NCI-H748 (cell line): Measurements from ENCODE around the gene PANK4.

Experiments used
- DNase-seq: peaks from one replicate; lab custom pipeline; 2025; ENCODE audit not compliant: unreplicated experiment; lab: John Stamatoyannopoulos, UW

PANK4 gene

DNA sequence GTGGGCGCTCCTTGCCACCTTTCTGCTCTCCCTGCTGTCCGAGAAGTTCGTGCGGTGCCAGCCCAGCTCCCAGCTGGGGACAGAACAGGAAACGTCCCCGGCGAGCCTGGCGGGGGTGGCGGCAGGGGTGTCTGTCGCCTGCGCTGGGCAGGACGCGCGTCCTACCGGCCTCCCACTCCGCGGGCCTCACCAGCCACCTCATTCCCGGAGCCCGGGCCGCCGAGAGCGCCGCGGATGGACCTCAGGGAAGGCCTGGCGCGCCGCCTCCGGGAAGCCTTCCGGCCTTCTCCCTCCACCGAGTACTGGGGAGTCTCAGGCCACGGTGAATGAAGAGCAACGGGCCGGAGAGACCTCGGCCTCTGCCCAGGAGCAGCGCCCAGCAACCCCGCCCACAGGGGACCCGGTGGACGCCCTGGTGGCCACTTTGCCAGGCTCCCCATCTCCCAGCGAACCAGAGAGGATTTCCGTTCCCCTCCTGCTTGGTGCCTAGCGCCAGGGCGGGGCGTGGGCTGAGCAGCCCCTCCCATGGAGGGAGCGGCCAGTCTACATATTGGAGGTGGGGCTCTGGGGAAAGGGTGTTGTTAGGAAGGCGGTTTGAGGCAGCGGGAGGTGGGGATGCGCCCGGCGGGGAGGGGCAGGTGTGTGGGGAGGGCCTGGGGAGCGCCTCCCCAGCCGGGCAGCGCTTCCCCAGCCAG is 20.3 kb upstream of the PANK4 start:
- DNase-seq: peak; percentile 90

DNA sequence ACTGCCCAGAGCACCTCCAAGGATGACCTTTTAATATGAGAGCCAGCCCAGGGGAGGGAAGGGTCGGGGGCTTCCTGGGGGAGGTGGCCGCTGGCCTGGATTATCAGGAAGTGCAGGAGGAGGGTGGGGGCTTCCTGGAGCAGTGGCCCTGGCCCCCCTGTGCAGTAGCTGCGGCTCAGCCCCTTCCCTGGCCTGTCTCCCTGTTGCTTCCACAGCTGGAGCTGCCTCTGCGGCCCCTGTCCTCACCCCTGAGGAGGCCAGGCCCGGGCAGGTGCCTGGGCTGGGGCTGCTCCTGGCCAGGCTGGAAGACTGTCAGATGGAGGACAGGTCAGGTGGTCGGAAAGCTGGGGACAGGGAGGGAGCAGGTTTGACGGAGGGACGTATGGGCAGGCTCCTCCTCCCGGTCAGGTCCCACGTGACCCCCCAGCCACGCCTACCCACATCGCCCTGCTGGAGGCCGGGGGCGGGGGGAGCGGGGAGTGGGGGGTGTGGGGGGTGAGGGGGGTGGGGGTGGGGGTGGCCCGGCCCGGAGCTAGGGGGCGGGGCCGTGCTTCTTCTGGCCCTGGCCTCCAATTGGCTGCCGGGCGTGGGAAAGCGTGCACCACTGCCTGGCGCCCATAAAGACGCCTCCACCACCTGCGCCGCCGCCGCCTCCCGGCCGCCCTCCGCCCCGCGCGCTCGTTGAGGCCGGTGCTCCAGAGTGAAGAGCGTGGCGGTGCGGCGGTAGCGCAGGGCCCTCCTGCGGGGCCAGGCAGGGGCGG is 19.5 kb upstream of the PANK4 start:
- peak; percentile 94 for DNase-seq

DNA sequence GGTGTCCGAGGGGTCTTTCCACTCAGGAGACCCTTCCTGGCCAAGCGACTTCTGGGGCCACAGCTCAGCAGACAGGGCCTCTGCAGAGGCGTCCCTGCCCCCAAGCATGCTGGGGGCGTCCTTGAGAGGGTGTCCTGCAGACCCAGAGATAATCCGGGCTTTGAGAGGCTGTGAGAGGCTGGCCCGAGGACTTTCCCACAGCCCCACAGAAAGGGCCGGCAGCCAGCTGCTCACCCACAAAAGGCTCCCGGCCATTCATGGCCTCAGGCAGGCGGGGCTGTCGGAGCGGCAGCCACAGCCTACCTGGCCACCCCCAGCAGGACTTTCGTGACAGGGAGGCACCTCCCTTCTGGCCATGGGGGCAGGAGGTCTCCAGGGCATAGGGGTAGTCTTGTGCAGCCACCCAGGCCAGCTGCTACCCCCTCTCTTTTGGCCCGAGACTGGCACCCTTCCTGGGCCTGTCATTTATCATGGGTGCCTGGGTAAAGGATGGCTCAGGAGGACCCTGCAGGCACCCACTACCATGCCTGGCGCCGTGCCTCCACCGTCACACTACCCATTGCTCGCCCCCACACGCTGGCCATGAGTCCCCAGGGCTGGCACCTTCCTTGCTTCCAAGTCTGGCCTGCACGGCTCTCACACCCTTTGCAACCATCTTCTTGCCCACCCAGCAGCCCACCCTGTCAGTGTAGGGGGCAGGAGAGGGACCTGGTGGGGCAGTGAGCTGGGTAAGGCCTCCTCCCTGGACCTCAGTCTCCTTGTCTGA is 18.7 kb upstream of the PANK4 start:
- DNase-seq: no peak

DNA sequence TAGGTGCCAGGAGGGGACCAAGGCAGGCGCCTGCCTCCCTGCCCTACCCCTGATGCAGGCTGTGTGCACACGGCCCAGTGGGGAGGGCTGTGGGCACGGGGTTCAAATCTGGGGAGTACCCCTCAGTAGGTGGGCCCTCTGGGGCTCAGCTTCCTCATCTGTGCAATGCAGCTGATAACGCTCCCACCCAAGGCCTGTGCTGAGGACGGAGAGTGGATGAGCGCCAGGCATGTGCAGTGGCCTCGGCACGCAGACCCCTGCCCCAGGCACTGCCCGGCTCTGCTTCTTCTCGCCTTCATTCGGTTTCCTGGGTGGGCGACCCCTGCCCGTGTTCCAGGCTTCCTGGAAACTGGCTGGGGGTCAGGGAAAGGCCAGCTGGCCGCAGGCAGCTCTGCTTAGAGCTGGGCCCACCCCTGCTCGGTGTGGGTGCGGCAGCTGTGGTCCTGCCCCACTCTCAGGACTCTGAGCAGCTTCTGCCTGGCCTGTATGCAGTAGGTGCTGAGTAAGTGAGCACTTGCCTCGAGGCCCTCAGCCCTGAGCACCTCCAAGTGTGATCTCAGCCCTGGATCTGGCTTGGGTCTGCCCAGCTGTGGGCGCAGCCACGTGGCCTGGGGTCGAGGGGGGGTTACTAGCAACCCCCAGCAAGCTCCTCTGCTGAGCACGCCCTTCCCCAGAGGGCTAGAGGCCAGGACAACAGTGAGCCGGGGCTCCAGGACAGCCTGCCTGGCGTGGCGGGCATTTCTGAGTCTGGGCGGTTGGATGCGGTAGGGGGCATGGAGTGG is 17.9 kb upstream of the PANK4 start:
- DNase-seq: no peak

DNA sequence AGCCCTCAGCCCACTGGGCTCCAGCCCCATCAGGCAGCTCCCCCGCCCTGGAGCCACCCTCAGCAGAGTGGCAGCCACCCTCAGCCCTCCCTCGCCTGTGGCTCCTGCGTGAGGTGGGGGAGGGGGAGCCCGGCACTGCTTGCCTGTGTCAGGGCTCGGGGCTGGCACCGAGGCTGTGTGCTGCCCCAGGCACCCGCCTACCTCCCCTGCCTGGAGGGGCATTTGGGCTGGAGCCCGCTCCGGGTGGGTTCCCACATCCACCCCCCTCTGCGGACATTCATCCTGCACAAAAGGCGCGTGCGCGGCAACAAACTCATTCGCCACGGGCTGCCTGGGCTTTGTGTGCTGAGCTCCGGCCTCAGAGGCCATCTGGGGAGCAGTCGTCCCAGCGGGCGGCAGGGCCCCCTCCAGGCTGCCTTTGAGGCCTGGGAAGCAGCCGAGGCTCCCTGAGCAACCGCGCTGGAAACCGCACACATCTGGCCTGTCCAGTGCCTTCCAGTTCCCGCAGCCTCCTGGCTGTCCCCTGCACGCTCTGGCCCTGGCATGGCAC is 17.2 kb upstream of the PANK4 start:
- no peak for DNase-seq

DNA sequence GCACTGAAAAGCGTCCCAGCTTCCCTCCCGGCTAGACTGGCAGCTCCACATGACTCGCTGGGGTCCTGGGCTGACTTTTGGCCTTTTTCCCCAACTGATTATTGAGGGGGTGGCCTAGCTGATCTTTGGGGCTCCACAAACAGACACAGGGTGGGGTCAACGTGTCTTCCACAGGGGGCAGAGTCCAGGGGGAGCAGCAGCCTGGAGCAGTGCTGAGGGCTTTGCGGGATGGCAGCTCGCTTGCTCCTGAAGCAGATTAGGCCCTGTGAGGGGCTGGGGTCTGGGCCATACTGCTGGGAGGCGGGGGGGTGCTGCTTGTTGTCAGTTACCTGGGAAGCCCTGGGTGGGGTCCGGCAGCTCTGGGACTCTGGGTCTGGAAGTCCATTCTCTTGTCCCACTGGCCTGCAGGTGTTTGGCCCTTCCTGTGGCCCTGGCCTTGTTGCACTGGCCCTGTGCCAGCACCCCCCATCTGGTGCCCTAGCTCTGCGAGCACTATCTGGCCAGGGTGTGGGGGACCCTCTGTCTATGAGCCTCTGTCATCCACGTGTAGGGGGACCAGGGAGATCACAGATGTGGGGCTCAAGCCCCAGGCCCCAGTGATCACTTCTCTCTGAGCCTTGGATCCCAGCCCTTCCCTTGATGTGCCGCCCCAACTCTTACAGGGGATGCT is 16.0 kb upstream of the PANK4 start:
- no peak for DNase-seq

DNA sequence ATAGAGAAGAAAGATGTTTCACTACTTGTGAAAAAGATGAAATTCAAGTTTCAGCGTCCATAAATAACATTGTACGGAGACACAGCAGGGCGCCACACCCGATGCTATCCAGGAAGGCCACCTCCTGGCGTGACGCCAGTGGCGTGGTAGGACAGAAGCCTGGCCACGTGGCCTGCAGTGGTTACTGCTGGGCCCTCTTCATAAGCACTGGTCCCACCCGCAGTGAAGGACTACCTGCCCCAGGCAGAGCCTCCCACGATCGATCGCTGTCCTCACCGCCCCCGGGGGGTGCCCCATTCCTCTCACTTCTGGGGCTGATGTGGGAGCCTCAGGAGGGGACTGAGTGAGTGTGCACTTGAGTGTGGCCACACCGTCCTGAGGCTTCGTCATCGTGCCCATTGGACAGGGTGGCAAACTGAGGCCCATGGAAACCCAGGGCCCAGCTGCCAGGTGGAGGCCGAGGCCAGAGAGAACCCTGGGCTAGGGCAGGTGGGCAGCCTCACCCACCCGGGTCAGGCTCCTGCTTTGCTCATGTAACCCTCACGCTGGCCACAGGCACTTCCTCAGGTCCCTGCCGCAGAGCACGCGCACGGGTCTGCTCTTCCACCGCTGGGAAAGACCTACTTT is 15.3 kb upstream of the PANK4 start:
- DNase-seq: peak; percentile 40

DNA sequence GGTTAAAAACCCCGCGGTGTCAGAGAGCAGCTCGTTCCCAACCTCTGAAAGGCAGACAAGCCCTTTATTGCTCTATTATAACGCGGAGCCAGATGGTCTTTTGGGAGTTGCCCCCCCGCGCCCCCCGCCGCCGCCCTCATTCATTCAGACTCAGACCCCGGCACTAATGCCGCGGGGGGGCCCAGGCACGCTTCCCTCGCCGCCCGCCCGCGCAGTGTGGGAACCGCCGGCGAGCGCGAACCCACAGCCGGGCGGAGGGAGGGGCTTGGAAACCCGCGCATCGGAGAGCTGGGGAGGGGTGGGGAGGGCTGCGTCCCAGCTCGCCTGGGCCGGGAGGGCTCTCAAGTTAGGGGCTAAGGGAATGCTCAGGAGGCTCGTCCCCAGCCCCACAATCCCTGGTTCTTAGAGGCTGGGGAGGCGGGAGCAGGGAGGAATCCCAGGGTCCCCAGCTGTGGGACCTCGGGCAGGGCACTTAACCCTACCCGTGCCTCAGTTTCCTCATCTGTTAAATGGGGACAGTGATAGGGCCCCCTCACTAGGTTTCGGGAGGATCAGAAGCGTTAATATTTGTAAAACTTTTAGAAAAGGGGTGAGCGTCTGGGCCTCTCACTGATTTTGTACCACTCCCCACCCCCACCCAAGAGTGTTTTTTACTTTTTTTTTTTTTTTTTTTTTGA is 14.6 kb upstream of the PANK4 start:
- DNase-seq: peak; percentile 21

DNA sequence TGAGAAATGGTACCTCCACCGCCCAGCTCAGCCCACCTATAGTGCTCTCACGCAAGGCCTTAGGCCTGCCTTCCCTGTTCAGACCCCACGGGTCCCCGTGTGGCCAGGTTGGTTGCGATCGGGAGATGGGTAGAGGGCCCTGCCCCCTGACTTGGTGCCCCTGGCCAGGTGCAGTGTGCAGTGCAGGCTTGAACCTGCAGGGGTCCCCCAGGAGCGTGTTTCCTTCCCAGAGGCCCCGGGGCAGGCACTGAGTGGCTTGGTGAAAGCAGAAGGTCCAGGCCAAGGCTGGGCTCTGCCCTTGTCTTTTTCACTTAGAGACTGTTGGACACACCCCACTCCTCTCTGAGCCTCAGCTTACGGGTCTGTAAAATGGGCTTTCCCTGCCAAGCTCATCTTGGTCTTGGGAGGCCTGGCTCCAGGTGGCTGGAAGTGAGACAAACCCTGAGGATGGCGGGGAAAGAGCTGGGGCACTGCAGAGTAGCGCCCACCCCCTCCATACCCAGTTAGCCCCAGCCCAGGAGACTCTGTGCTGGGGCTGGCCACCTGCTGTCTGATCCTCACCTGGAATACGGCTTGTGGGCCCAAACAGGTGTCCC is 13.0 kb upstream of the PANK4 start:
- no peak for DNase-seq

DNA sequence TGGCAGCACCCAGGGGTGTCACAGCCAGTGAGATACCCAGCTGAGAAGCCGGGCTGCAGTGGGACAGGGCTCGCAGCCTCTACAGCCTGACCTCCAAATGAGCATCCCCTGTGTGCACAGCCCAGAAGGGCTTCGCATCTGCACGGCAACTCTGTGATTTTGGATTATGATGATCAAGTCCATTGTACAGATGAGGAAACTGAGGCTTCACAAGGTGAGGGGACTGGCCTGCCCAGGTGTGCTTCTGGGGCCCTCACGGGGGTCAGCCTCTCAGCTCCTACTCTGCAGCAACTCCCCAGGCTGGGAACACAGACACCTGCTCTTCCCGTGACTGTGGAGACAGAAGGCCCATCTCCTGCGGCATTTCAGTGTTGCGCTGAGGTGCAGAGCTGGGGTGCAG is 12.5 kb upstream of the PANK4 start:
- no peak for DNase-seq

DNA sequence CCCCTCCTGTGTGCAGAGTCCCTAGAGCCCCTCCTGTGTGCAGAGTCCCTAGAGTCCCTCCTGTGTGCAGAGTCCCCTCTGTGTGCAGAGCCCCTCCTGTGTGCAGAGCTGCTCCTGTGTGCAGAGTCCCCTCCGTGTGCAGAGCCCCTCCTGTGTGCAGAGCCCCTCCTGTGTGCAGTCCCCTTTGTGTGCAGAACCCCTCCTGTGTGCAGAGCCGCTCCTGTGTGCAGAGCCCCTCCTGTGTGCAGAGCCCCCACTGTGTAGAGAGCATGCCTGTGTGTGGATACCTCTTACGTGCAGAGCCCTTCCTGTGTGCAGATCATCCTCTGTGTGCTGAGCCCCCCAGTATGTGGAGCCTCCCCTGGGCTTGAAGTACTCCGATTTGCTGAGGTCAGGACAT is 12.0 kb upstream of the PANK4 start:
- no peak for DNase-seq

DNA sequence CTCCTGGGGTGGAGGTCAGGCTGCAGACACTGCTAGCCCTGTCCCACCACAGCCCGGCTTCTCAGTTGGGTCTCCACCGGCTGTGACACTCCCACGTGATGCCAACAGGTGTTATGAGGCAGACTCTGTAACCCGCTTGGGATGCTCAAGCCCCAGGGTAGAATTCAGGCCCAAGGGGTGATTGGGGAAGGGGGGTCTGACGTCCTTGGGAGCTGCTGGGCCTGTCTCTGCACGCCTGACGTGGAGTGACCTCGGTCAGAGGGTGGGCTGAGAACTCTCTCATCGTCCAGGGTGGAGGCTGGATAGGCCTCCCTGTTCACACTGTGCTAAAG is 11.4 kb upstream of the PANK4 start:
- no peak for DNase-seq

DNA sequence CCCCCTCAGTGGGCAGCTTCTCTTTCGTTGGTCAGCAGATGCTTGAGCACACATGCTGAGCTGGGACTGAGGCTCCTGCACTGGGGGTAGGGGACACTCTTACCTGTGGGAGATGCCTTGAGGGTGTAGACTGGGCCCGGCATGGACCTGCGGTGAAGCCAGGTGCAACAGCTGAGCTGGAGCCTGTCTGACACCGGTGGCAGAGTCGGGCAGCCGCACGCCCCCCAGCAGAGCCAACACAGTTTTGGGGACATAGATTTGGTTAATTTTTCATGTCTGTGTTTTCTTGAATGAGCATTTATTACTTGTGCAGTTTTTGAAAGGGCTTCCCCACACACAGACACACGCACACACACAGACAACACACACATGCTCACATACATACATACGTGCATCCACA is 9.6 kb upstream of the PANK4 start:
- no peak for DNase-seq

DNA sequence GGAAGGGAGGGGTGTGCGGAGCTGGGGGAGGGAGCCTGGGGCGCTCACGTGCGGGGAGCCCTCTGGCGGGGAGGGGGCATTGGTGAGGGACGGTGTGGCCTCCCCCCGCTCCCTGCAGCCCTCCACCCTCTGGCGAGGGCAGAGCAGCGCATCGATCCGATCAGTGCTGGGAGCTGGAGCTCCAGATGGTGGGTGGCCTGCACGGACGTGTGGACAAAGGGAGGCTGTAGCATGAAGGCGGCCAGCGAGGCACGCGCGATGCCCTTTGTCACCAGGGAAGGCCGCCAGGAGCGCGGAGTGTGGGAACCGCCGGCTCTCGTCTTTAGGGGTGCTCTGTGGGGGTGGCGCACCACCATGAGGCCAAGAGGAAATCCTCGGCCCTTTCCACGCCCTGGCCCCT is 9.1 kb upstream of the PANK4 start:
- DNase-seq: no peak

DNA sequence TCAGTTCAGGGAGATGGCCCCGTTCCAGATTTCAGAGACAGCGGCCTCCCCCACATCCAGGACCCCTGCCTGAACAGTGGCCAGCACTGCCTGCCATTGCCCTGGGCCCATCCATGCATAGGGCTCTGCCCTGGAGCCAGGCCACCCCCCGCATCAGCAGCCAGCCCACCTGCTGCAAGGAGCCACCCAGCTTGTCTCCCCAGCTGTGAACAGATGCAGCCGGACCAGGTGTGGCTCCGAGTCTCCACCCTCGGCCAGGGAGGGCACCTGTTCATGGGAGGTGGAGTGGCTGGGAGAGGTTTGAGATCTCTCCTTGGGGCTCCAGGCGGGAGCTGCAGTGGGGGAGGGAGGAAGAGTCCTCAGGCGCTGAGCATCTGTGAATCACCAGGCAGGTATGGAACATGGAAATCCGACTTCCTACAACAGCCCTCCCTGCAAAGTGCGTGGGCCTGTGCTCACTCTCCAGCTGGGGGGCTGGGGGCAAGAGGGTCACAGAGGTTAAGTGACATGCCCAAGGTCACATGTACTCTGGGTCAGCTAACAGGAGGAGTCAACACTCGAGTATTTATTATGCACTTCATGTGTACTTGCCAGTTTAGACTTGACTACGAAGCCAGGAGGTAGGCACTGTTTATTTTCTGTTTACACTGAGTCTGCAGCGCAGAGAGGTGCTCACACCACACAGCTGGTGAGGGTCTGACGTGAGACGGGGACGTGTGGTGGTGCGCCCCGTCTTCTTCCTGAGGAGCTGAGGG is 8.5 kb upstream of the PANK4 start:
- DNase-seq: peak; percentile 28

DNA sequence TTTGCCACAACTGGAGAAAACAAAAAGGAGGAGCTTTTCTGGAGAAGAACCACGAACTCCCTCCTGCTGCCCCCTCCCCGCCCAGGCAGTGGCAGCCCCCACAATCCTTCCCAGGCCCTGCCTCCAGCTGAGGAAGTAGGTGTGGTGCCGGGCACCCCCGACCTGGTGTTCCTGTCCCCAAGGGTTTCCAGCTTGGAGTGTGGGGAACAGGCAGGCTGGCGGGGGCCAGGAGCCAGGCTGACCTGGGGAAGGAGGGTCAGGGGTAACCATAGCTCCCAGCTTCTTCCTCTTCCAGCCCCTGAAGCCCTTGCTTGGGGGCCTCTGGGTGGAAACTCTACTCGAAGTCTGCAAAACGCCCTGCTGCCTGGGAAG is 7.9 kb upstream of the PANK4 start:
- no peak for DNase-seq

DNA sequence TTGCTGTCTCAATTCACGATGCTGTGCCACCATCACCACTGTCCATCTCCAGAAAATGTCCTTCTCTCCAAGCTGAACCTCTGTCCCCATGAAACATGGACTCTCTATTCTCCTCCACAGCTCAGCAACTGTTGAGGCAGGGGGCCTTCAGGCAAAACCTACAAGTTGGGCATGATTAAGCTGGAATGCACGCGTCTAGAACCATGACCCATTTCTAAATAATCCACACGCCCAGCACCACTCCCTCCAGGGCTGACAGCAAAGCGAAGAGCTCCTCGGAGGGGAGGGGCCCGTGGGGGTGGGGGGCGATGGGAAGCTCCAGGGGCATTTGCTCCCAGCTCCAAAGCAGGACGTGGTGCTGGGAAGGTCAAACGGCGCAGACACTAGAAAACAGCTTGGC is 7.0 kb upstream of the PANK4 start:
- no peak for DNase-seq

DNA sequence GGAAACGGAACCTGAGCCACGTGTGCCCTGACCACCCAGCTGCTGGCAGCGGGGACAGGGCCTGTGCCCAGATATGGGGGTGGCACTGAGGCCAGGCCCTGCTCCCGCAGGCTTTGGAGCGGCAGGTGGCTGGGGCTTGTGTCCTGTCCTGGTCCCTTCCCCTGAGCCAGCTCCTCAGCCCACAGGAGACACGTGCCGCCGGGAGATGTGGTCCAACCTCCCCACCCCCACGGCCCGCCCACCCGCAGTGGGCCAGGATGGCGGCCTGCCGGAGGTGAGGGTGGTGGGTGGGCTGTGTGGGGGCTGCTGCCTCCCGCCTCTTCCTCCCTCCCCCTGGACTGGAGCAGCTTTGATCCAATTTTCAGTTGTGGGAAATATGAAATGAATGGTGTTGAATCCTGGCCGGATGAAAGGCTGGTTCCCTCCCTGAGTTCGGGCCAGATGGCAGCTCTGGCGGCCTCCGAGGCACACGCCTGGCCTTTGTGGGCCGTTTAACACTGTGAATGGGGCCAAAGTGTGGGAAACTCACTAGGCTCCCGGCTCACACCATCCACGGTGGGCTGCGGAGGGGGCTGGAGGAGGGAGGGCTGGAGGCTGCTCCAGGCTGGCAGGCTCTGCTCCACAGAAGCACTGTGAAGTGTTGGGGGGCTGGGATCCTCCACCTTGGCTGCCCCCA is 6.2 kb upstream of the PANK4 start:
- DNase-seq: no peak
